Measurements from ENCODE around the gene STOX1.

The STOX1 gene

DNA sequence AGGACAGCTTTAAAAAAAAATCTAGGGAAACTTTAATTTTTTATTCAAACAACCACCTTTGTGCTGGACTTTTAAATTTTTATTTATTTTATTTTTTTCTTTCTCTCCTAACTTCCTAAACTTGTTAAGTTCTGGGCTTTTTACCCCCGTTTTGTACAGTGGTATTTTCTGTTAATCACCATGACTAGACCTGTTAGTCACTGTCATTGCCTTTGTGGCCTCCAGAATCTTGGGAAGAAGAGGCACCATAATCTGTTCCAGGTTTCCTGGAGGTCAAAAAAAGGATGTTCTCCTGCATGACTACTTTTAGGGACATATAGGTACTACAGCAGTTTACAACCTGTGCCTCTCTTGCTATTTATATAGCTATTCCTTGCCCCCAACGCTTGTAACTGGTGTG, 42.7 kb downstream of the STOX1 start:
- Histone ChIP-seq H3K4me1 (ENCODE audit: control insufficient read depth, low read length) (no peaks in the 10 kb centered on the region), H3K4me3 (ENCODE audit: low read length) (no peak overlapping the region), H3K27ac (ENCODE audit: low read depth, low read length) (no peak overlapping the region), H3K9me3 (ENCODE audit: control insufficient read depth, insufficient read depth, low read length) (no peaks in the 10 kb centered on the region), H3K36me3 (ENCODE audit: control insufficient read depth, low read length) (no peaks in the 10 kb centered on the region), H3K27me3 (ENCODE audit: control insufficient read depth, low read length) (peaks cover 17% of the 10 kb centered on the region; the same call in 1 of the 2 replicates), H3F3A (ENCODE audit: control insufficient read depth, insufficient read depth) (no peaks in the 10 kb centered on the region), H4K20me1 (ENCODE audit: control insufficient read depth, insufficient read depth, low read depth, low read length) (no peaks in the 10 kb centered on the region), H3K79me2 (ENCODE audit: control insufficient read depth, low read length) (no peaks in the 10 kb centered on the region), H3K4me2 (ENCODE audit: low read length) (no peak overlapping the region), H3K9me2 (replicated peaks; ENCODE audit: control insufficient read depth, low read length) (no peaks in the 10 kb centered on the region)
- no peak for TF ChIP-seq EZH2phosphoT487 (IDR thresholded peaks at IDR 0.05; ENCODE audit: borderline replicate concordance, low read length)
- TF ChIP-seq, protein P1, sequence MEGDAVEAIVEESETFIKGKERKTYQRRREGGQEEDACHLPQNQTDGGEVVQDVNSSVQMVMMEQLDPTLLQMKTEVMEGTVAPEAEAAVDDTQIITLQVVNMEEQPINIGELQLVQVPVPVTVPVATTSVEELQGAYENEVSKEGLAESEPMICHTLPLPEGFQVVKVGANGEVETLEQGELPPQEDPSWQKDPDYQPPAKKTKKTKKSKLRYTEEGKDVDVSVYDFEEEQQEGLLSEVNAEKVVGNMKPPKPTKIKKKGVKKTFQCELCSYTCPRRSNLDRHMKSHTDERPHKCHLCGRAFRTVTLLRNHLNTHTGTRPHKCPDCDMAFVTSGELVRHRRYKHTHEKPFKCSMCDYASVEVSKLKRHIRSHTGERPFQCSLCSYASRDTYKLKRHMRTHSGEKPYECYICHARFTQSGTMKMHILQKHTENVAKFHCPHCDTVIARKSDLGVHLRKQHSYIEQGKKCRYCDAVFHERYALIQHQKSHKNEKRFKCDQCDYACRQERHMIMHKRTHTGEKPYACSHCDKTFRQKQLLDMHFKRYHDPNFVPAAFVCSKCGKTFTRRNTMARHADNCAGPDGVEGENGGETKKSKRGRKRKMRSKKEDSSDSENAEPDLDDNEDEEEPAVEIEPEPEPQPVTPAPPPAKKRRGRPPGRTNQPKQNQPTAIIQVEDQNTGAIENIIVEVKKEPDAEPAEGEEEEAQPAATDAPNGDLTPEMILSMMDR (IDR thresholded peaks at IDR 0.05; ENCODE audit: low read depth, low read length, poor library complexity, severe bottlenecking): no peak

DNA sequence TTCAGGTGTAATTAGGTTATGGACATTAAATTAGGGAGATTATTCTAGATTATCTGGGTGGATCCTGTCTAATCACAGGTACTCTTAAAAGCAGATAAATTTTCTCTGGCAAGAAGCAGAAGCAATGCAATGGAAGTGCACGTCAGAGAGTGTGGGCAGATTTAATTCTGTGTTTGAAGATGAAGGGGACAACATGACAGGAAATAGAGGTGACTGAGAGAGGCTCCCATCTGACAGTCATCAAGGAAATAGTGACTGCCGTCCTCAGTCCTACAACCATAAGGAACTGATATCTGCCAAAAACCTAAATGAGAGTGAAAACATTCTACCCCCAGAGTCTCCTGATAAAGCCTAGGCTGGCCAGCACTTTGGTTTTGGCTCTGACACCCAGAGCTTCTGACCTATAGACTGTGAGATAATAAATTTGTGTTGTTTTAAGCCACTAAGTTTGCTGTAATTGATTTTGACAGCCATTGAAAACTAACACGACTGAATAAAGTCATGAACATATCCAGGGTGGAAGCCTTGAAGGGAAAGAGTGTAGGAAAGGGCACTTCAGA, 43.3 kb downstream of the STOX1 start:
- no peak overlapping the region for H3K4me2 ChIP-seq (ENCODE audit: low read length)
- TF ChIP-seq, protein P1 (IDR thresholded peaks at IDR 0.05; ENCODE audit: low read depth, low read length, poor library complexity, severe bottlenecking): no peak
- no peak for TF ChIP-seq EZH2phosphoT487 (IDR thresholded peaks at IDR 0.05; ENCODE audit: borderline replicate concordance, low read length)
- H3K4me1 ChIP-seq (ENCODE audit: control insufficient read depth, low read length): no peaks in the 10 kb centered on the region
- no peaks in the 10 kb centered on the region for H3K9me3 ChIP-seq (ENCODE audit: control insufficient read depth, insufficient read depth, low read length)
- H3K4me3 ChIP-seq (ENCODE audit: low read length): no peak overlapping the region
- H3K27ac ChIP-seq (ENCODE audit: low read depth, low read length): no peak overlapping the region
- no peaks in the 10 kb centered on the region for H3K36me3 ChIP-seq (ENCODE audit: control insufficient read depth, low read length)
- H4K20me1 ChIP-seq (ENCODE audit: control insufficient read depth, insufficient read depth, low read depth, low read length): no peaks in the 10 kb centered on the region
- no peaks in the 10 kb centered on the region for H3K9me2 ChIP-seq (replicated peaks; ENCODE audit: control insufficient read depth, low read length)
- H3K27me3 ChIP-seq (ENCODE audit: control insufficient read depth, low read length): peaks cover 17% of the 10 kb centered on the region; the same call in 1 of the 2 replicates
- H3K79me2 ChIP-seq (ENCODE audit: control insufficient read depth, low read length): no peaks in the 10 kb centered on the region
- H3F3A ChIP-seq (ENCODE audit: control insufficient read depth, insufficient read depth): no peaks in the 10 kb centered on the region

DNA sequence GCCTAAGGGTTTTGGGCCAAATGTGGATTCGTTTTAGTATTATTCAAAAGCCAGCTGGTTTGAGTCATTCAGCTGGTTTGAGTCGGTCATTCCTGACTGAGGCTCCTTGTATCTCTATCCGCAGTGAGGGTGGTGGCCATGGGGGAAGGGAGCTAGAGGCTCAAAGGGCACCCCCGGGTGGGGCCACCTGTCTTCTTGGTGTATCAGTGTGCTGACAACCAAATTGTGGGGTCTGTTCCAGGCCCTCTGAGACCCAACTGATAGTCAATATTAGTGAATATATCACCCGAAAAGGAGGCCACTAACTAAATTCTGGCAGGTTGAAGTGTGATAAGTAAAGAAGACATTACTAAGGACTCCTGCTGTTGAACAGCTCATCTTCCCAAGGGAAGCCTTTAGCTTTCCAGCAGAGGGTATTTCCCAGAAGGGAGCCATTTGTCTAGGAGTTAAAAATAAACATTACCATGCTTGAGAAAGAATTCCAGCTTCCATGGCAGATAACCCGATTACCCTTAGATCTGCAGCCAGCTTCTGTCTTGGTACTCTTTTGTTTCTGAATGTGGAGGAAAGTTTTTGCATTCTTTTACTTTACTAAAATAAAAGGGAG, 43.9 kb downstream of the STOX1 start:
- H3K9me2 ChIP-seq (replicated peaks; ENCODE audit: control insufficient read depth, low read length): no peaks in the 10 kb centered on the region
- H3K9me3 ChIP-seq (ENCODE audit: control insufficient read depth, insufficient read depth, low read length): no peaks in the 10 kb centered on the region
- H3K4me3 ChIP-seq (ENCODE audit: low read length): no peak overlapping the region
- no peaks in the 10 kb centered on the region for H3K4me1 ChIP-seq (ENCODE audit: control insufficient read depth, low read length)
- no peaks in the 10 kb centered on the region for H4K20me1 ChIP-seq (ENCODE audit: control insufficient read depth, insufficient read depth, low read depth, low read length)
- H3K27me3 ChIP-seq (ENCODE audit: control insufficient read depth, low read length): peaks cover 17% of the 10 kb centered on the region; the same call in 1 of the 2 replicates
- no peaks in the 10 kb centered on the region for H3F3A ChIP-seq (ENCODE audit: control insufficient read depth, insufficient read depth)
- TF ChIP-seq EZH2phosphoT487 (IDR thresholded peaks at IDR 0.05; ENCODE audit: borderline replicate concordance, low read length): no peak
- TF ChIP-seq, protein P1 (IDR thresholded peaks at IDR 0.05; ENCODE audit: low read depth, low read length, poor library complexity, severe bottlenecking): no peak
- no peak overlapping the region for H3K4me2 ChIP-seq (ENCODE audit: low read length)
- H3K27ac ChIP-seq (ENCODE audit: low read depth, low read length): no peak overlapping the region
- no peaks in the 10 kb centered on the region for H3K36me3 ChIP-seq (ENCODE audit: control insufficient read depth, low read length)
- no peaks in the 10 kb centered on the region for H3K79me2 ChIP-seq (ENCODE audit: control insufficient read depth, low read length)
